Measurements from ENCODE around the gene THOC7.

- TF ChIP-seq EZH2phosphoT487 (IDR thresholded peaks at IDR 0.05; ENCODE audit: borderline replicate concordance) (no peak), CTCF (conservative IDR thresholded peaks at IDR 0.05; ENCODE audit: low read length) (no peak)
Measured at GRCh38 chr3:63872135-63872924, 8.7 kb upstream of the THOC7 start.

Measured in Loucy (cell line).